ENCODE data around the gene ABLIM1.

DNA sequence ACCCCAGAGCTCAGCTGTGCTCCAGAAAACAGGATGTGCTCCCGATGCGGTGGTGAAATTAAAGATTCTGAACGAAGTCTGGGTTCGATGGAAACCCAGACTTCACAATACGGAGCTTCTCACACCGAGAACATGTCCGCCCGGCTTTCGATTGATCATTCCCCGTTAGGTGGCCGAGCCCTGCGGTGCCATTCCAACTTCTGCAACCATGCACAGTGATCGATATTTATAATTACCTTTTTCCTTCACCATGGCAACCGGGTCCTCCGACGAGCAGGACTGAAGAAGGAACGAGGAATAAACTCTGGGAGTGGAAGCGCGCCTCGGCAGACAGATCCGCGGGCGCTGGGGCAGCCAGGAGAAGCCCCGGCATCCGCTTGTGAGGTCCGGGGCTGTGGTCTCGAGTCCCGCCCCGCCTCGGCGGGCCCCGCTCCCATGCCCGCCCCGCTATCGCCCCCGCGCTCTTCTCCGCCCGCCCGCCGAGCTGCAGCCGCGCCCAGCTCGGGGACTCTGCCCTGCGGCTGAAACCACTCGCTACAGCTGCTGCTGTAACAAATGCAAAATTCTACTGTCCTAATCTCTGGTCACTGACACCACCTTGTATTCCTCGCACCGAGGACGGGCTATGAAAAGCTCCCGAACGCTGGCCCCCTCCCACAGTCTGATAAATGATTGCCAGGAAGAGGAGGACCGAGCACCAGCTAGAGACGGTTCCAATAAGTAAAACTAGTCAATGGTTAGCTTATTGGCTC lies 26.2 kb downstream of the ABLIM1 start:
- no peak for TF ChIP-seq CTCF (conservative IDR thresholded peaks at IDR 0.05; ENCODE audit: low read depth, low read length)
- no peak for TF ChIP-seq SMC3 (IDR thresholded peaks at IDR 0.05; ENCODE audit: low read depth, low read length)
- TF ChIP-seq RAD21 (IDR thresholded peaks at IDR 0.05; ENCODE audit: low read length), result no peak

Measured in IMR-90 (cell line).